ENCODE data around the gene SLC6A17. TPM values are rescaled to one million over a fixed set of nuclear protein-coding genes. Genes with fewer than 3 reads are reported as not detected.

SLC6A17 gene
- total RNA-seq, 1 donor from 2014 or later: 0.35 TPM

- DNase-seq (ENCODE audit: low spot score): no peak
Measured at GRCh38 chr1:110220324-110220723, 70.0 kb downstream of the SLC6A17 start.

GRCh38 chr1:110221119-110221518 is 70.8 kb downstream of the SLC6A17 start:
- DNase-seq (ENCODE audit: low spot score): no peak

GRCh38 chr1:110223127-110223526 is 72.8 kb downstream of the SLC6A17 start:
- no peak for DNase-seq (ENCODE audit: low spot score)

DNA sequence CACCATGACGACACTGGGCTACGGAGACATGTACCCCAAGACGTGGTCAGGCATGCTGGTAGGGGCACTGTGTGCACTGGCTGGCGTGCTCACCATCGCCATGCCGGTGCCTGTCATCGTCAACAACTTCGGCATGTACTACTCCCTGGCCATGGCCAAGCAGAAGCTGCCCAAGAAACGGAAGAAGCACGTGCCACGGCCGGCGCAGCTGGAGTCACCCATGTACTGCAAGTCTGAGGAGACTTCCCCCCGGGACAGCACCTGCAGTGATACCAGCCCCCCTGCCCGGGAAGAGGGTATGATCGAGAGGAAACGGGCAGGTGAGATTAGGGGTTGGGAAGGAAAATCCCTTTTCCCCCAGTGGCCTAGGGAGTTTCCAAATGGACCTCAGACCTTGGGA is 73.3 kb downstream of the SLC6A17 start:
- DNase-seq (ENCODE audit: low spot score): no peak

GRCh38 chr1:110224240-110224995 is 74.1 kb downstream of the SLC6A17 start:
- no peak for DNase-seq (ENCODE audit: low spot score)

DNA sequence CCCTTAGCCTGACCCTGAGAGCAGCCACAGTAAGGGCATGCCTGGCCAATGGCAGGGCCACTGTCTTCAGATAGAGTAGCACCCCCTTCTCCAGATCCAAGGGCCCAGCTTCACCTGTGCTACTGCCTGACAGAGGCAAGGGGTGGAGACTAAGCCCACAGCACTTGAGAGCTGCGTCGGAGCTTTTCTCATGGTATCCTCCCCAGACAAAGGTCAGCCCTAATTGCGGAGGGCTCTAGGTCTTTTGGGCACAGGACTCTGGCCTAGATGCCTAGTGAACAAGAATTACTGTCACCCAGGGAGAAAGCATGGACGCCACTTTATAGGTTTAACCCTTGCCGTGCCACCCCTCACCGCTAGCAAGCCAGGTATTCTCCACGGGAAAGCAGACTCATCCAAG is 74.9 kb downstream of the SLC6A17 start:
- no peak for DNase-seq (ENCODE audit: low spot score)

DNA sequence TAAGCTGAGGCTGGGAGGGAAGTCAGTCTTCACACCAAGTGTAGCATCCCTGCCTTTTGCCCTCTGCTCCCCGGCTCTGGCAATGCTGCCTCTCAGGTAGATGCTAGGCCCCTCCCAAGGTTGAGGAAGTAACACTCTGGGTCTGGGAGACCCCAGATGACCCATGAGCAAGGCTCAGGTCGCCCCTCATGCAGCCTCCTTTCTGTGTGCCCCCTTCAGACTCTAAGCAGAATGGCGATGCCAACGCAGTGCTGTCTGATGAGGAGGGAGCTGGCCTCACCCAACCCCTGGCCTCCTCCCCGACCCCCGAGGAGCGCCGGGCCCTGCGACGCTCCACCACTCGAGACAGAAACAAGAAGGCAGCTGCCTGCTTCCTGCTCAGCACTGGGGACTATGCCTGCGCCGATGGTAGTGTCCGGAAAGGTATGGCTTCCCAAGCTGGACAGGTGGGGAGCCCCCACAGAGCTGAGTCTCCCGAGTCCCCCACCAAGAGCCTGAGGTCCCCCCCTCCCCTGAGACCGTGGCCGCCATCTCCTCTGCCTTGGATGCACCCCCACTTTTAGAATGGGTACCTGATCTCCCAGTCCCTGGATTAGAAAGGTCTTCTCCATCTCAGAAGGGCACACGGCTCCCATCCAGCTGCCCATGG is 75.6 kb downstream of the SLC6A17 start:
- DNase-seq (ENCODE audit: low spot score): no peak

DNA sequence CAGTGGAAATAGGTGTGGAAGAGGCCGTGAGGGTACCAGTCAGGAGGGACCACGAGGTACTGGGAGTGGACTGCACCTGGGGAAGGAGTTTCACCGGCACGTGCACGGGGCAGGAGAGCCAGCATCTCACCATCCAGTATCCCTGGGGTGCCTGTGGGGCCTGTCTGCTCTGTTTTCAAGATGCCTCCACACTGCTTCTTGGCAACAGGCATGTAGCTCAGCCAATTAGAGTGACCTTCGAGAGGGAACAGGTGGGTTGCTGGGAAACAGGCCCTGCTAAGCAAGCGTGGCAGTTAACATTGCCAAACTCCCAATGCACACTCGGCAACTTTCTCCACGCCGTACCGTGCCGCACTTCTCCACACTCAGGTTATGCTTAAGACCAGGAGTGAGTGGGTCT is 77.5 kb downstream of the SLC6A17 start:
- no peak for DNase-seq (ENCODE audit: low spot score)

DNA sequence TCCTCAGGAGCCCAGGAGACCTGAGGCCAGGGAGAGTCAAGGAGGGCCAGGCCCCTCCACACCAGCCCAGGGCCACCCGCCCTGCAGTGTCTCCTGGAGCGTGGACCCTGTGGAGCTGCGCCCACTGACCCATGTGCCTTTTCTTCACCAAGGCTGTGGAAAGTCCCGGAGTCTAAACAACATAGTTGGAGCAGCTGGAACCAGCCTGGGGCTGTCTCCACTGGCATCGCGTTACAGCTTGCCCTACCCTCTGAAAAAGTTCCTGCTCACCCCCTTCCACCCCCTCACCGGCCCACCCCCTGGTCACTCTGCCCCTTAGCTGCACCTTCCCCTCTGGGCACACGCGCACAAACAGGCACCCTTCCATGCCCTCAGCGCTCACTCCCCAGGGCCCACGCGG is 78.1 kb downstream of the SLC6A17 start:
- DNase-seq (ENCODE audit: low spot score): no peak

GRCh38 chr1:110228869-110229268 is 78.6 kb downstream of the SLC6A17 start:
- no peak for DNase-seq (ENCODE audit: low spot score)

GRCh38 chr1:110229348-110230001 is 79.2 kb downstream of the SLC6A17 start:
- DNase-seq (ENCODE audit: low spot score): no peak

GRCh38 chr1:110230381-110231199 is 80.3 kb downstream of the SLC6A17 start:
- no peak for DNase-seq (ENCODE audit: low spot score)

GRCh38 chr1:110233861-110234260 is 83.6 kb downstream of the SLC6A17 start:
- no peak for DNase-seq (ENCODE audit: low spot score)

DNA sequence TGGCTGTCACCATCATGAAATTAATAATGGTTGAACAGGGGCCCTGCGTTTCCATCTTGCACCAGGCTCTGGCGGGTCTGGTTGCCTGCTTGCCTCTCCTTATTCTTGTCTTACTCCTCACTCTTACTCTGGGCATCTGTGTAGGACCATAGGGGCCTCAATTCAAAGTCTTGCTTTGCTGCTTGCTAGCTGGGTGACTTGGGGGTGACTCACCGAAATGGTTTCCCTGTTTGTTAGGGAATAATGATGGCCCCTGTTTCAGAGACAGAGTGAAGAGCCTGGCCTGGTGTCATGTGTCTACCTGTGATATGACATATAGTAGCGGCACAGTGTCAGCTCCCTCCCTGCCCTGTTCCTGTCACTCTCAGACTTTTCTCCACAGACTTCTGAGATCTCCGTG is 84.4 kb downstream of the SLC6A17 start:
- DNase-seq (ENCODE audit: low spot score): no peak

DNA sequence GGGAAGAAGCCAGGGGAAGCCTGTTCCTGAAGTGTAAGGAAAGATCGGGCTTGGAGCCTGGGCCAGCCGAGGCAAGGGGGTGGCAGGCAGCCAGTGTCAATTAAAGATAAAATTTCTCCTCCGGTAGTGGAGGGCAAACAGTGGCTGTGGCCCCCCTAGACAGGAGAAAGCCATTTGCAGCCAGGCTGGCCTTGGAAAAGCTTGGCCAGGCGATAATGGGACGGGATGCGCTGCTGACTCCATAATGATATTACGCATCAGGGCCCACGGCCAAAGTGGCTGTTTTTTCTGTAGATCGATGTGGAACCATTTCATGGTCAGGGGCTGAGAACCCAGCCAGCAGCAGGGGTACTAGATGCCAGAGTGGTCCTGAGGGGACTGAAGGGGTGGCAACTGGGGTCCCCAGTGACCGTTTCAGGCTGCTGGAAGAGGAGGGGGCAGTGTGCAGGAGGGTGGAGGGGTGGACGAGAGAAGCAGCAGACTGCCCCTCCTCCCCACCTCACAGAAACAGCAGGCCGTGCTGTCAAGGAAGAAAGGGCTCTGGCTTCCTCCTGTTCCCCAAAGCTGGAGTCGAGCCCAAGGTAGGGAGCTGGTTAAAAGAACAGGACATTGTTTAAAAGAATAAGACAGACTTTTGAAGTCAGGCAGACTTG is 85.0 kb downstream of the SLC6A17 start:
- peak; percentile 71 for DNase-seq (ENCODE audit: low spot score)

- peak; percentile 51 for DNase-seq (ENCODE audit: low spot score)
Measured at GRCh38 chr1:110235834-110236682, 85.8 kb downstream of the SLC6A17 start.

DNA sequence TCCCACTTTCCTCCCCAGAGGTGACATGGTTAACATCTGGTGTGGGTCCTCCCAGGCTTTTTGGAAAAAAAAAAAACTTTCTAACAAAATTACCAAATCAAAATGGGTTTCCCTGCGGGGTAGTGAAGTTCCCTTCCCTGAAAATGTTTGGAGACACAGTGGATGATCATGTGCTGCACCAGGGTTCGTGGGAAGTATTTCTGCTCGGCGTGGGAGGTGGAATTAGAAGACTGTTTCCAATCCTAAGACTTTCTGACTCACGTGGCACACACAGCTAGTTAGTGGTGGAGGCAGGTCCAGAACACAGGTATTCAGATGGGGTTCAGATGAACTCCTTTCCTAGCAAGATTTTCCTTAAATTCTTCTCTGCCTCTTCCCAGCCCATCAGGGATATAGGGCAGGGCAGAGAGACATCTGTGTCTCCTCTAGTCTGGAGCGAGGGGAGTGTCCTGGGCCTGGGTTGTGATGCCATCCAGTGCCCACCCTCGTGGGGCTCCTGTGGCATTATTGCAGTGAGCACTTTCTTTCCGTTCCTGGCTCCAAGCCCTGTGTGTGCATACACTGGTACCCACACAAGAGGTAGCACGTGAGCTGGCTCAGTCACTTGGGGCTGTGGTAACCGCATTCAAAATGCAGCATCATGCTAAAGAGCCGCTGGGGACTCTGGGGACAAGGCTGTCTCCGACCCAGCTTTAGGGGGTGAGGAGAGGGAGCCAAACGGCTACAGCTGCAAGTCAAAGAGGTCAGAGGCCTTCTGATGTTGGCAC is 87.3 kb downstream of the SLC6A17 start:
- DNase-seq (ENCODE audit: low spot score): no peak

GRCh38 chr1:110239441-110240430 is 89.4 kb downstream of the SLC6A17 start:
- DNase-seq (ENCODE audit: low spot score): no peak
